ENCODE data around the gene ANXA3. TPM values are rescaled to one million over a fixed set of nuclear protein-coding genes. Genes with fewer than 3 reads are reported as not detected.
A peak's percentile ranks its signal among the peaks of the same experiment; 100 is the strongest.

ANXA3 gene
- total RNA-seq, 2 experiments from 2014 or later = not detected

GRCh38 chr4:78627046-78627965, 75.7 kb downstream of the ANXA3 start:
- no peak overlapping the region for H3K27ac Mint-ChIP-seq
- H3K4me1 Mint-ChIP-seq (ENCODE audit: low read depth) = peaks cover 3% of the 10 kb centered on the region
- POLR2A ChIA-PET = no interaction called here
- CTCF ChIA-PET = interaction anchor here (0.6 to 1.0 kb wide), 2 partner anchors 18 to 289 kb away, joined by 3 to 4 read pairs; no protein-coding TSS in a partner anchor
- peaks cover 3% of the 10 kb centered on the region for H3K27me3 Mint-ChIP-seq
- H3K36me3 Mint-ChIP-seq = no peaks in the 10 kb centered on the region
- H3K4me3 Mint-ChIP-seq = no peak overlapping the region
- DNase-seq = no peak
- intact Hi-C loops (cut with micrococcal nuclease) = no loop called here
- H3K9me3 Mint-ChIP-seq = no peaks in the 10 kb centered on the region

GRCh38 chr4:78627966-78628678, 76.6 kb downstream of the ANXA3 start:
- peaks cover 3% of the 10 kb centered on the region for H3K4me1 Mint-ChIP-seq (ENCODE audit: low read depth)
- H3K9me3 Mint-ChIP-seq = no peaks in the 10 kb centered on the region
- ChIA-PET CTCF (no interaction called here), POLR2A (no interaction called here)
- H3K36me3 Mint-ChIP-seq = no peaks in the 10 kb centered on the region
- H3K4me3 Mint-ChIP-seq = no peak overlapping the region
- H3K27me3 Mint-ChIP-seq = peaks cover 3% of the 10 kb centered on the region
- H3K27ac Mint-ChIP-seq = no peak overlapping the region
- DNase-seq = no peak
- intact Hi-C loops (cut with micrococcal nuclease) = no loop called here

GRCh38 chr4:78629991-78630541, 78.5 kb downstream of the ANXA3 start:
- no peak overlapping the region for H3K4me3 Mint-ChIP-seq
- POLR2A ChIA-PET = no interaction called here
- intact Hi-C loops (cut with micrococcal nuclease) = no loop called here
- H3K4me1 Mint-ChIP-seq (ENCODE audit: low read depth) = peaks cover 3% of the 10 kb centered on the region
- no peaks in the 10 kb centered on the region for H3K36me3 Mint-ChIP-seq
- no peak overlapping the region for H3K27ac Mint-ChIP-seq
- H3K9me3 Mint-ChIP-seq = no peaks in the 10 kb centered on the region
- CTCF ChIA-PET = interaction anchor here (0.5 kb wide), 1 partner anchor 322 kb away, joined by 3 read pairs; no protein-coding TSS in a partner anchor
- peaks cover 5% of the 10 kb centered on the region for H3K27me3 Mint-ChIP-seq
- no peak for DNase-seq

GRCh38 chr4:78630615-78631014, 79.0 kb downstream of the ANXA3 start:
- H3K27me3 Mint-ChIP-seq = peaks cover 5% of the 10 kb centered on the region
- ChIA-PET CTCF (interaction anchor here (0.5 kb wide), 1 partner anchor 322 kb away, joined by 3 read pairs; no protein-coding TSS in a partner anchor), POLR2A (no interaction called here)
- no peak overlapping the region for H3K4me3 Mint-ChIP-seq
- H3K4me1 Mint-ChIP-seq (ENCODE audit: low read depth) = peaks cover 3% of the 10 kb centered on the region
- no peaks in the 10 kb centered on the region for H3K9me3 Mint-ChIP-seq
- H3K36me3 Mint-ChIP-seq = no peaks in the 10 kb centered on the region
- intact Hi-C loops (cut with micrococcal nuclease) = no loop called here
- no peak for DNase-seq
- H3K27ac Mint-ChIP-seq = no peak overlapping the region

- no peaks in the 10 kb centered on the region for H3K9me3 Mint-ChIP-seq
- peaks cover 6% of the 10 kb centered on the region for H3K4me1 Mint-ChIP-seq (ENCODE audit: low read depth)
- no peaks in the 10 kb centered on the region for H3K36me3 Mint-ChIP-seq
- POLR2A ChIA-PET = no interaction called here
- peaks cover 5% of the 10 kb centered on the region for H3K27me3 Mint-ChIP-seq
- no peak for DNase-seq
- H3K4me3 Mint-ChIP-seq = no peak overlapping the region
- intact Hi-C loops (cut with micrococcal nuclease) = no loop called here
- CTCF ChIA-PET = no interaction called here
- no peak overlapping the region for H3K27ac Mint-ChIP-seq
Measured at GRCh38 chr4:78634011-78634664, 82.6 kb downstream of the ANXA3 start.

- ChIA-PET CTCF (no interaction called here), POLR2A (no interaction called here)
- H3K9me3 Mint-ChIP-seq = no peaks in the 10 kb centered on the region
- H3K27me3 Mint-ChIP-seq = peaks cover 2% of the 10 kb centered on the region
- H3K4me1 Mint-ChIP-seq (ENCODE audit: low read depth) = peaks cover 6% of the 10 kb centered on the region
- intact Hi-C loops (cut with micrococcal nuclease) = no loop called here
- H3K27ac Mint-ChIP-seq = no peak overlapping the region
- DNase-seq = no peak
- no peak overlapping the region for H3K4me3 Mint-ChIP-seq
- H3K36me3 Mint-ChIP-seq = no peaks in the 10 kb centered on the region
Measured at GRCh38 chr4:78638337-78639172, 87.0 kb downstream of the ANXA3 start.

- Mint-ChIP-seq H3K4me1 (ENCODE audit: low read depth) (peaks cover 6% of the 10 kb centered on the region), H3K27me3 (no peaks in the 10 kb centered on the region), H3K4me3 (no peak overlapping the region), H3K36me3 (no peaks in the 10 kb centered on the region), H3K27ac (no peak overlapping the region), H3K9me3 (no peaks in the 10 kb centered on the region)
- ChIA-PET CTCF (no interaction called here), POLR2A (no interaction called here)
- intact Hi-C loops (cut with micrococcal nuclease) = no loop called here
- DNase-seq = no peak
Measured at GRCh38 chr4:78640714-78641113, 89.1 kb downstream of the ANXA3 start.

- CTCF ChIA-PET = interaction anchor here (0.6 kb wide), 1 partner anchor 405 kb away, joined by 4 read pairs; no protein-coding TSS in a partner anchor
- intact Hi-C loops (cut with micrococcal nuclease) = no loop called here
Measured at GRCh38 chr4:78642934-78643333, 91.4 kb downstream of the ANXA3 start.

GRCh38 chr4:78644063-78644691, 92.6 kb downstream of the ANXA3 start:
- no peak overlapping the region for H3K27ac Mint-ChIP-seq
- H3K36me3 Mint-ChIP-seq = no peaks in the 10 kb centered on the region
- H3K27me3 Mint-ChIP-seq = no peaks in the 10 kb centered on the region
- ChIA-PET POLR2A (no interaction called here), CTCF (interaction anchor here (0.7 to 2.5 kb wide), 5 partner anchors 10 to 31 kb away, joined by 3 to 14 read pairs (median 7); no protein-coding TSS in a partner anchor)
- no peaks in the 10 kb centered on the region for H3K4me1 Mint-ChIP-seq (ENCODE audit: low read depth)
- H3K4me3 Mint-ChIP-seq = no peak overlapping the region
- intact Hi-C loops (cut with micrococcal nuclease) = loop anchor here (1.0 kb wide), 1 partner anchor 220 kb away; no protein-coding TSS in a partner anchor
- no peak for DNase-seq
- no peaks in the 10 kb centered on the region for H3K9me3 Mint-ChIP-seq

More at GRCh38 chr4:78642934-78643333, 91.4 kb downstream of the ANXA3 start:
- Mint-ChIP-seq H3K27ac (no peak overlapping the region), H3K9me3 (no peaks in the 10 kb centered on the region), H3K36me3 (no peaks in the 10 kb centered on the region), H3K4me1 (ENCODE audit: low read depth) (peaks cover 6% of the 10 kb centered on the region), H3K27me3 (no peaks in the 10 kb centered on the region), H3K4me3 (no peak overlapping the region)
- POLR2A ChIA-PET = no interaction called here
- no peak for DNase-seq

GRCh38 chr4:78644744-78645330, 93.3 kb downstream of the ANXA3 start:
- POLR2A ChIA-PET = no interaction called here
- intact Hi-C loops (cut with micrococcal nuclease) = loop anchor here (1.0 kb wide), 1 partner anchor 219 kb away; no protein-coding TSS in a partner anchor

More at GRCh38 chr4:78644744-78645330, 93.3 kb downstream of the ANXA3 start:
- H3K9me3 Mint-ChIP-seq = no peaks in the 10 kb centered on the region
- H3K36me3 Mint-ChIP-seq = no peaks in the 10 kb centered on the region
- no peaks in the 10 kb centered on the region for H3K27me3 Mint-ChIP-seq
- DNase-seq = peak; percentile 57
- no peaks in the 10 kb centered on the region for H3K4me1 Mint-ChIP-seq (ENCODE audit: low read depth)
- no peak overlapping the region for H3K27ac Mint-ChIP-seq
- CTCF ChIA-PET = interaction anchor here (0.7 to 2.5 kb wide), 8 partner anchors 10 to 294 kb away, joined by 3 to 14 read pairs (median 4); partner anchors contain the start of gene PAQR3
- no peak overlapping the region for H3K4me3 Mint-ChIP-seq
